Bone marrow (tissue), 2 donors: ENCODE measurements around the gene DACH2.
"Not testable (repeated sequence)": the region's sequence is repeated elsewhere in the genome, so short reads cannot be mapped to it uniquely, and the experiment has no call there.

Experiments
- DNase-seq, 2 donors: peaks; one replicate each; lab custom pipeline; 2025; lab: John Stamatoyannopoulos, UW

Gene DACH2

DNA sequence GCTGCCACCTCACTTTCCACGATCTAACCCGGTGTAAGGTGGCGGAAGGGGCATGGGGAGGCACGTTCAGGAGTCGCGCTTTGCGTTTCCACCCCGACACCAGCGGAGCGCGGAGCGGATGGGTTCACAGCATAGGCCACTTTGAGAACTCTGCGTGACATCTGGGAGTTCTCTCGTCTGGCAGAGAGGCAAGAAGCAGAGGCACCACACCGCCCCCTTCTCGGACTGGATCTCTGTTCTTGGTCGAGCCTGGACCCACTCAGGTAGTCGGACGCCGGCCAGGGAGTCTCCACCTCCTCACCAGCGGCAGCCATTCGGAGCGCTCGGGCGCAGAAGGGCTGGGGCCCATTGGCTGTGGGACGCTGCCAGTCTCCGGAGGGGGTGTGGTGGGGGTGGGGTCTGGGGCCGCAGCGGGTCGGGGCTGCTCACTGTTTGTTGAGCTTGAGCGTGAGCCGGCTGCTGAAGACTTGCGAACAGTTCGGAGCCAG lies at the start of gene DACH2:
TSS of gene DACH2 (plus strand) at position 428 of the 488 bp plus-strand sequence.
- DNase-seq = no peak

DNA sequence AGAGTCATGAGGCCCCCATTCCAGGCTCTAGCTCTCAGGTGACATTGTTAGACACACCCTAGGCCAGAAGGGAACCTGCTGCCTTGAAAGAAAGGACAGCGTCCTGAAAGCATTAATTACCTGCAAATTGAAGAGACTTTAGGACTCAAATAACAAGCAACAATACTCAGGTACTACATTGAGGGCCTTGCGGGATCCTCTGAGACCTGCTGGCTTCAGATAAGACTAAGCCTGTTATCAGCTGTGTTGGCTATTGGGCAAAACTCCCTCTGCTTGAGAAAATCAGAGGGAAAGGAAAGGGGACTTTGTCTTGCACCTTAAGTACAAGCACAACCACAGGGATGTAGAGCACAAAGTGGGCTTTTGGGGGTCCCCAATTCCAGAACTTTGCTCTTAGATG lies 45.9 kb upstream of the DACH2 start:
- no peak for DNase-seq

DNA sequence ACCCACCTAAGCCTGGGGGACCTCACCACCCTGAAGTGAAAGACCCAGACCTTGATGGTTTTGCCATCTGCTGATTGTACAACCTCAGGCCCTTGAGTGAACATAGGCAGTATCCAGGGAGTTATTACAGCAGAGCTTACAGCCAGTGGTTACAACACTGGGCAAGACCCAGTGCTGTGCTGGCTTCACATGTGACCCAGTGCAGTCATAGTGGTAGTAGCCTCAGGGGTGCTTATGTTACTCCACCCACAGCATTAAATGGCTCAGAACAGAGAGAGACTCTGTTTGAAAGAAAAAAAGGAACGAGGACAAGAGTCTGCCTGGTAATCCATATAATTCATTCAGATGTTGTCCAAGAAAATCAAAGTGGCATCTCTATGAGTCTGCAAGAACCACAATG lies 45.2 kb upstream of the DACH2 start:
- DNase-seq = no peak

DNA sequence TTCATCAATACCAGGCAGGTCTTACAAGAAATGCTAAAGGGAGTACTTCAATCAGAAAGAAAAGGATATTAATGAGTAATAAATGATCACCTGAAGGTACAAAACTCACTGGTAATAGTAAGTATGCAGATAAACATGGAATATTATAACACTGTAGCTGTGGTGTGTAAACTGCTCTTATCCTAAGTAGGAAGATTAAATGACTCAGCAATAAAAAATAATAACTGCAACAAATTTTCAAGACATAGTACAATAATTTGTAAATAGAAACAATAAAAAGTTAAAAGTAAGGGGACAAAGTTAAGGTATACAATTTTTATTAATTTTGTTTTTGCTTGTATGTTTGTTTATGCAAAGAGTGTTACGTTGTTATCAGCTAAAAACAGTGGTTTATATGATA lies 43.7 kb upstream of the DACH2 start:
- DNase-seq = no peak

DNA sequence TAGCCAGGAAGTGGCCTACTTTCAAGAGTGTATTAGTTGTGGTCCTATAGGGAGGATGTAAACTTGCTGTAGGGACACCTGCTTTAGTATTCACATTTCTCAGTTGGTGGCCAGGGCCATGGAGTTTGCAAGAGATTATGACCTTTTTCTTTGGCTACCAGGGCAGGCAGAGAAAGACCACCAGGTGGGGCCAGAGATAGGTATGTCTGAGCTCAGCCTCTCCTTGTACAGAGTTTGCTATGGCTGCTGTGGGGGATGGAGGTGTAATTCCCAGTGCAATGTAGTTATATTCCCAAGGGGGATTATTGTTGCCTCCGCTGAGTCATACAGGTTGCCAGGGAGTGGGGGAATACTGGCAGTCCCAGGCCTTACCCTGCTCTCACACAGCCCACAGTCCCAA lies 26.3 kb upstream of the DACH2 start:
- no peak for DNase-seq

DNA sequence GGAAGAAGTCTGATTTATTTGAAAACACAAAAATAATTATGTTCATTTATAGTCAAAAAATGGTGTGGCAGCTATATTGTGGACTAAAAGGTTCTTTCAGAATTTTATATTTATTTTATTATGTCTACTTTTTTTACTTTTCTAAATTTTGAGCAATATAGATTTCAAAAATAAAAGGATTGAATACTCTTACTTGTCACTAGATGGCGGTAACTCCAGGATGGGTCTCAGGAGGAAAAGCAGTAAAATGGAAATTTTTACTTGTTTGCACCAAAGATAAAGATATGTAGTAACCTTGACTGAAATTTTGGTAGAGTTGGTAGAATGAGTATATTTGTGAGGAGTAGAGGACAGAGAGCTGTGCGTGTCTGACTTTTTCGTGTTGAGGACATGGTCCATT lies 14.5 kb upstream of the DACH2 start:
- no peak for DNase-seq

DNA sequence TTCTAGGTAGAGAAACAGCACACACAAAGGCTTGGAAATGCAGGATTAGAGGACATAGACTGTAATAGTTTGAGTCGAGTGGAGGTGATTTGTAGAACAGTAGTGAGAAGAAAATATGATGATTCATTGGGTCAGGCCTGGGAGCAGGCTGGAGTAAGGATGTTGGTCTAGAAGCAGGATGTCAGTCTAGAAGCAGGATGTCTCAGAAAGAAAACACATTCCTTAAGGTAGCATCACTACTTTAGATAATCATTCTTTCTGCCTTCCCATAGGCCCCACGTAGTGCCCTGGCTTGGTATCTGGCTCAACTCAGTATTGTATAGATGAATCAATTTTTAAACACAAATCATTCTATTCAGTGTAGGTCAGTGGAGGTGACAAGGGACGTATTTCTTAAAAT lies 11.2 kb upstream of the DACH2 start:
- DNase-seq = no peak

DNA sequence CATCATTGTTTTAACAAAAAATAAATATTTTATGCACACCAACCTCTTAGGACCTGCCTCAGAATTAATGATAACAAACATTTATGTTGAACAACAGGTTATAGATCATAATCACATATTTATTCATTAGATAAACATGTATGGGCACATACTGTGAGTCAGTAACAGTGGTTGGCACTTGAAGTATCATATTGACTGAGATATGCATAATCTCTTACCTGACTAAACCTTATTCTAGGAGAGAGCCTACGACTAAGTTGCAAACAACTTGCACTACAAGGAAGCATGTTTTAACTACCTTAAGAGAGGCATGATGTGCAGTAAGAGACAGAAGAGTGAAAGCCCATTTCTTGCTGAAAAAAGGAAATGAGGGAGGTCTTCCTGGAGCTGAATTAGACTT lies 6.5 kb upstream of the DACH2 start:
- DNase-seq = no peak

DNA sequence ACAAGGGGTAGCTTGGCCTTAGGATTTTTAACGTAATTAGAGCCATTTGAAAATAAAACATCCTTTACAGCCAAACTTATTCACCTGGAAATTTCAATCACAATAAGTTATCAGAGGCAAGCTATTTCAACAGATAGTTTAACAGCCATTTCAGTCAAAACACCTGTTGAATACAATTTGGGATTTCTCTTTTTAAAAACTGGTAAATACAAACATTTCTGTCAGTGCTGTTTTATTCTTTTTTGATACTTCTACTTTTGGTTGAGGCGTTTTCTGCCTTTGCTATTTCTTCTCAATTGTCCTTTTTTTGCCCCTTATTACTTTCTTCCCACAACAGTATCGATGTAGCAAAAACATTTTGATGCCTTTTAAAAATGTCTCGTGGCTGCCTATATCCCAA lies 2.1 kb upstream of the DACH2 start:
- no peak for DNase-seq

DNA sequence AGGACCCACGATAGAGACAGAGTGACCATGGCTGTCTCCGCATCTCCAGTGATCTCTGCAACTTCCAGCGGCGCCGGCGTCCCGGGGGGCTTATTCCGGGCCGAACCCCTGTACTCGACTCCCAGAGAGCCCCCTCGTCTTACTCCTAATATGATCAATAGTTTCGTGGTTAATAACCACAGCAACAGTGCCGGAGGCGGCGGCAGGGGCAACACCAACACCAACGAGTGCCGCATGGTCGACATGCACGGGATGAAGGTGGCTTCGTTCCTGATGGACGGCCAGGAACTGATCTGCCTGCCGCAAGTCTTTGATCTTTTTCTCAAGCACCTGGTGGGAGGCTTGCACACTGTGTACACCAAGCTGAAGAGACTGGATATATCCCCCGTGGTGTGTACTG lies 343 bp downstream of the DACH2 start:
- DNase-seq = no peak

DNA sequence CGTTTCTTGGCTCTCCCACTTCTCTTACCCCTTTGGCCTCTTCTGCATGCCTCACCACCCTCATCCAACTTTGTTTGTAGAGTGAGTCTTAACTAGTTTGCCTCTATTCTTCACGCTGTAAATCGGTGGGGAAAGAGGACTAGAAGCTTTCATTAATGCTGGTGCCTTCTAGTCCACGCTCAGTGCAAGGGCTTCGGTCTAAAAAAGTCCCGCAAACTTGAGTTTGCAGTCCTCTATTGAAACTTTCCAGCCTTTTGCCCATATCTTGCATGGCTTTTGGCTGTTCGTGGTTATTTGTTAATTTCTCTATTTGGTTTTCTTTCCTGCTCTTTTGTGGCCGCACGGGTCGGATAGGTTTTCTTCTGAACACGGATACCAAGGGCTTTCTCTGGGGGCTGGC lies 868 bp downstream of the DACH2 start:
- no peak for DNase-seq

DNA sequence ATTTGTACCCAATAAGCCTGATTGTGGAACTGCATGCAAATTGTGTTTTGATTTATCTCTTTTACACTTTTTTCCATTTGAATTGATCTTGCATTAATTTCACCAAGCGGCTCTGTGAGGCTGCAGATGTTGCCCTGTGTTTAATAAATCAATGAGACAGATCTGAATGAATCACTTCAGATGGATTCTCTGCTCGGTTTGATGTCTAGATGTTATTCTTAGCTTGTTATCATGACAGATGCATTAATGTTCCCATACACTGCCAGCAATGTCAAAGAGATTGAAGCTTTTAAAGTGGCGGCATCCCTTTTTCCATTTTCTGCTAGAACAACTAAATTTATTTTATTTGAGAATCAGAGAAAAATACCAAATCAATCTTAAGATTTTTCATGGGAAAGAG lies 6.3 kb downstream of the DACH2 start:
- DNase-seq = no peak

DNA sequence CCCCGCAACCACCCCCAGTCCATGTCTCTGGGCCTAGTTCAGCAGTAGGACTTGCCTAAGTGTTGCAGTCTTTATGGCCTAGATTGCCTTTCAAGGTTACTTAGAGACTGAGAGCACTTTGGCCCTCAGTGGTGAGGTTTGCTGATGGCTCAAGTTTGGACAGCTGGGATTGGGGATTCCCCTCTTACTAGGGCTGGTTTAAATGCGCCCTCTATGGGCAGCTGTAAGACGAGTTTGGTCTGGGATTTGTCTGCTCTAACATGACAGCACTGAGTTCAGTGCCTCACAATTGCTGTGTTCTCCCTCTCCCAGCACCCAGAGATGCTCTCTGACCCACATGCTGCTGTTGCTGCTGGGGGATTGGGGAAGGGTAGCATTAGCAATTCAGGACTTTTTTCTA lies 23.1 kb downstream of the DACH2 start:
- no peak for DNase-seq

DNA sequence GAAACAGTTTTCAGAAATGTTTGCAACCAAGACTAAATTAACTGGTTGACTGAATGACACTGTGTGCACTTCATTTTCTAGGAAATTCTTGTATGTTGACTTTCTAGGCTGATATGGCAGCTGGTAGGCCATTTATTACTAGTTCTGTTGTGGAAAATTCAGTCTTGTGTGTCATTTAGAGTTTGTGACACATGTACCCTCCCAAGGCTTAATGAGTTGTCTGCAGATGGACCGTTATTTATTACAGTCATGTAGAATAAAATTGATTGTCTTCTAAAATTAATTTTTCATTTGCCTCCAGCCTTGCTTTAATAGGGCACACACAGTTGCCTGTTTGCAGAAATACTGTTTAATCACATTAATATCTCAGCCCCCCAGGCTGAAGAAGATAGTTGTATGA lies 30.7 kb downstream of the DACH2 start:
- DNase-seq = no peak

DNA sequence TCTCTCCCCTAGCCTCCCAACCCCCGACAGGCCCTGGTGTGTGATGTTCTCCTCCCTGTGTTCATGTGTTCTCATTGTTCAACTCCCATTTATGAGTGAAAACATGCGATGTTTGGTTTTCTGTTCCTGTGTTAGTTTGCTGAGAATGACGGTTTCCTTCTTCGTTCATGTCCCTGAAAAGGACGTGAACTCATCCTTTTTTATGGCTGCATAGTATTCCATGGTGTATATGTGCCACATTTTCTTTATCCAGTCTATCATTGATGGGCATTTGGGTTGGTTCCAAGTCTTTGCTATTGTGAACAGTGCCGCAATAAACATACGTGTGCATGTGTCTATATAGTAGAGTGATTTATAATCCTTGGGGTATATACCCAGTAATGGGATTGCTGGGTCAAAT lies 33.1 kb downstream of the DACH2 start:
- not testable (repeated sequence) for DNase-seq

DNA sequence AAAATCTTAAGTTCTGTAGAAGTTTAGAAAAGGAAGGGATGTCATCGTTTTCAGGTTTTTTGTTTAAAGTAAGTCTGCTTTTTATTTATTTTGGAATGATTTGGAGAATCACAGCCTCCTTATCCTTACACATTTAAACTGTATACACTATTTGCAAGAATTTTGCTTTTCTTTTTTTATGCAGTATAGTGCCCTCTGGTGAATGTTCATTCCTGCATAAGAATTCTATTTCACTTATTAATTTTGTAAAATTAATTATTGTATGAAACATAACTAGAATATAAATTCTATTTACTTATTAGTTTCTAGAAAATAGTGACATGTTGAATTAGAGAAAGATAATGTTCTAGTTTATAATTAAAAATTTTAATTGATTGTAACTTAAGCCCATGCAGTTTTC lies 44.6 kb downstream of the DACH2 start:
- DNase-seq = no peak

DNA sequence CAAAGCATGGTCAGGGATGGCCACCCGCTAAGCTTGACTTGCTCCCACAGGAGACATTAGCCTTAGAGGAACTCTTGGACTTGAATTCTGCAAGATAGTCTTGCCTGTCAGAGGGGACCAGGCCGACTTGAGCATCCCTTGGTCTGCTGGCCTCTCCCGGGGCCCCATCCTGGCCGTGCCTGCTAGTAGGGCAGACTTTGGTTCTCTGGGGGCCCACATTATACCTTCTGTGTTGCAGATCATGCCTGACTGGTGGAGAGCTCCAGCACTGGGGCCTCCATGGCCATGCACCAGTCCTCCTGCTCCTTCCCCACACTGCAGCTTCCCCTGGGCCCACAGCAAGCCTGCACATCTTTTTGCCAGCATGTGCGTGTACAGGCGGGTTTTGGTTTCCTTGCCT lies 46.5 kb downstream of the DACH2 start:
- DNase-seq = no peak

DNA sequence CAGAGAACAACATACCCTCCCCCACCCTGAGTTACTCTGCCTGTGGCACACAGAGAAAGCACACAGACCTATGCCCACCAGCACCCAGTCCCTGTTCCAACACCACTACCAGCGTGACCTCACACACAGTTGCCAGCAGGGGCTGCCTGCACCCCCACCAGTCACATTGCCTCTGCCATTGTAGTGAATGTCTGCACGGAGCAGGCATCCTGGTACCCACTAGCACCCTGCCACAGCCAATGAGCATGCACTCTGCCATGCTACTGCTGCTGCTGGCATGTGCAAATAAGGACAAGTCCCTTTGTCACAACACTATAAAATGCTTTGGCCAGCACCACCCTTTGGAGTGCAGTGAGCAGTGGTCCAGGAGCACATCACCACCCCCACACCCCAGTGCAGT lies 47.1 kb downstream of the DACH2 start:
- no peak for DNase-seq

DNA sequence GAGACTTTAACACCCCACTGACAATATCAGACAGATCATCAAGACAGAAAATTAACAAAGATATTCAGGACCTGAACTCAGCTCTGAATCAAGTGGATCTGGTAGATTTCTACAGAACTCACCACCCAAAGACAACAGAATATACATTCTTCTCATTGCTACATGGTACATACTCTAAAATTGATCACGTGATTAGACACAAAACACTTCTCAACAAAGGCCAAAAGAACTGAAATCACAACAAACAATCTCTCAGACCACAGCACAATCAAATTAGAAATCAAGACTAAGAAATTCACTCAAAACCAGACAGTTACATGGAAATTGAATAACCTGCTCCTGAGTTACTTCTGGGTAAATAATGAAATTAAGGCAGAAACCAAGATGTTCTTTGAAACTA lies 49.6 kb downstream of the DACH2 start:
- DNase-seq = no peak

DNA sequence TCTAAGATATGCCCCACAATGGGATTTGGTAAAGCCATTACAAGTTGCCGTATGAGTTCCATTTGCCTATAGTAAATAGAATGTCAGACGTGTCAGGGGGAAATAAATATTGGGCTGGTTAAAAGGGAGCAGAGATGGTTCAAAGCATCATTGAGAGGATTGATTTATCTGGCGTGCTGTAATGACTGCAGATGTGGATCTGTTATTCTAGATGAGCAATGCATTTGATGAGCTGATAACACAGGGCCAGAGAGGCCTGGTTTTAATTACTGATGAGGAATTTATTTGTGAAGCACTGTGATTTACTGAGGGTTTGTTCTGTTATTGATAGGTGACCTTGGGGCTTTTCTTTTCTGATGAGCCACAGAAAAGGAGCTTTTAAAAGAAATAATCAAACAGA lies 62.5 kb downstream of the DACH2 start:
- no peak for DNase-seq

DNA sequence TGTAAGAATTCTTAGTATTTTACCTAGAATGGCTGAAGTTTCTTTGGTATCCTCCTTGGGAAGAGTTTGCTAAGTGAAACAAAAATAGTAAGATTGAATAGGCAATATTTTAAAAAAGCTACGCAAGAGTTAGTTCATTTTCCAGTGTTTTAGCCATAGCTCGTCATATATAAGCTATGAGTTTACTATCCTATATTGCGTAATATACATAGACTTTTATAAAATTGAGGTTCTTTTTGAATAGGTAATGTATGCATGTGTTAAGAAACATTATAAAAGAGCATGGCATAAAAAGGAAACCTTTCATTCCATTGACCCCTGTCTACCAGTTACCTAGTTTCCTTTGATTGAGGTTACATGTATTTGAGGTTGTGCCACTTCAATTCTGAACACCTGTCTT lies 67.0 kb downstream of the DACH2 start:
- DNase-seq = no peak

DNA sequence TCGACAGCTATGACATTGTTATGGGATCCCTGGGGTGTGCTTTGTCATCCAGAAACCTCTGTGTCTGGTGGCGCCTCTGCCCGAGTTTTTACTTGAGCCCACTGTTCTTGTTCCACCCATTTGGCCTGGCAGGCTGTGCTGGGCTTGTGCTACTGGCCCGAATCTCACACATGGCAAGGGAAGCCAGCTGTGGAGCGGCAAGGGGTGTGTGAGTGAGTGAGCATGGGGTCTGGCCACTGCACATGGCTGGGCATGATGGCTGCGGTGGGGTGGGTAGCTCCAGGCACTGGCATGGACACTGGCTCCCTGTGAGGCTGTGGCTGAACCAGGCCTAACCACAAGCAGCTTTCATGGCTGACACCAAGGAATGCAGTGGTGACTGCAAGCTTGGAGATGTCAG lies 89.2 kb downstream of the DACH2 start:
- DNase-seq = no peak

DNA sequence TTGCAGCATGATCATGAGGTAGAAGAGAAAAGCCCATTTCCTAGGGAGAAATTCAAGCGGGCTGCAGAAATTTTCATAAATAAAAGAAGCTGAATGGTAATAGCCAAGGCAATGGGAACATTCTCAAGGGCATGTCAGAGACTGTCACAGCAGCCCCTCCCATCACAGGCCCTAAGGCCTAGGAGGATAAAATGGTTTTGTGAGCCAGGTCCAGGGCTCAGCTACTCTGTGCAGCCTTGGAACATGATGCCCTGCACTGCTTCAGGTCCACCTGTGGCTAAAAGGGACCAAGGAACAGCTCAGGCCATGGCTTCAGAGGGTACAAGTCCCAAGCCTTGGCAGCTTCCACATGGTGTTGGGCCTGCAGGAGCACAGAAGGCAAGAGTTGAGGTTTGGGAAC lies 93.3 kb downstream of the DACH2 start:
- no peak for DNase-seq

DNA sequence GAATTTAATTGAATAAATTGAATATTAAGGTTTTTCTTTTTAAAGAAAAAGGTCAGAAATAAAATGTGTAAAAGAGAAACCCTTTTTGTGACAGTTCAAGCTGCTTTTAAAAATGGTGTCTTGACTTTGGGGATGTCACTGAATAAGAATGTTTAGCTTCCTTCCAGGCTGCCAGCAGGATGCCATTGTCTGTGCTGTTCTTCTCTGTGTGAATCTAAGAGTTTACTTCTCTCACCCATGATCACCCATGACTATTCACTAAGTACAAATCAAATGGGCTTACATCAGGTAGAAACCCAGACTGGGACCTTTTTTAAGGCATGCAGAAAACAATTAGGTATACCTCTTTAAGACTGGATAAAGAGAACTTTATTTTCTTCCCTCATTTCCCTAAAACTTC lies 115.3 kb downstream of the DACH2 start:
- no peak for DNase-seq

DNA sequence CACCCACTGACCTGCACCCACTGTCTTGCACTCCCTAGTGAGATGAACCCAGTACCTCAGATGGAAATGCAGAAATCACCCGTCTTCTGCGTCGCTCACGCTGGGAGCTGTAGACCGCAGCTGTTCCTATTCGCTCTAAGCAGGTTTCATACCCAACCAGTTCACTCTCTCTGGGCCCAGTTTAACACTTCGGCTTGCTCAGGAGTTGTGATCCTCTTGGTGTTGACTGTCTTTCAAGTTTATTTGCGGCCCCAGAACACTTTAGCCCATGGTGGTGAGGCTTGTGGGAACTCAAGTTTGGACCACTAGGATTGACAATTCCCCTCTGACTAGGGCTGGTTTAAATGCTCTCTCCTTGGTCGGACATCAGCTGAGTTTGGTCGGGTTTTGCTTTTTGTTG lies 147.0 kb downstream of the DACH2 start:
- no peak for DNase-seq
